Fibroblast of the conjunctiva (primary cell): Measurements from ENCODE around the gene TRAPPC2L.
"Not testable (repeated sequence)": the region's sequence is repeated elsewhere in the genome, so short reads cannot be mapped to it uniquely, and the experiment has no call there.

ENCODE experiments used
- DNase-seq: peaks from one replicate; pipeline ENCODE4 v3.0.0-alpha.2; 2010; ENCODE audit warnings: low read depth

Gene TRAPPC2L

DNA sequence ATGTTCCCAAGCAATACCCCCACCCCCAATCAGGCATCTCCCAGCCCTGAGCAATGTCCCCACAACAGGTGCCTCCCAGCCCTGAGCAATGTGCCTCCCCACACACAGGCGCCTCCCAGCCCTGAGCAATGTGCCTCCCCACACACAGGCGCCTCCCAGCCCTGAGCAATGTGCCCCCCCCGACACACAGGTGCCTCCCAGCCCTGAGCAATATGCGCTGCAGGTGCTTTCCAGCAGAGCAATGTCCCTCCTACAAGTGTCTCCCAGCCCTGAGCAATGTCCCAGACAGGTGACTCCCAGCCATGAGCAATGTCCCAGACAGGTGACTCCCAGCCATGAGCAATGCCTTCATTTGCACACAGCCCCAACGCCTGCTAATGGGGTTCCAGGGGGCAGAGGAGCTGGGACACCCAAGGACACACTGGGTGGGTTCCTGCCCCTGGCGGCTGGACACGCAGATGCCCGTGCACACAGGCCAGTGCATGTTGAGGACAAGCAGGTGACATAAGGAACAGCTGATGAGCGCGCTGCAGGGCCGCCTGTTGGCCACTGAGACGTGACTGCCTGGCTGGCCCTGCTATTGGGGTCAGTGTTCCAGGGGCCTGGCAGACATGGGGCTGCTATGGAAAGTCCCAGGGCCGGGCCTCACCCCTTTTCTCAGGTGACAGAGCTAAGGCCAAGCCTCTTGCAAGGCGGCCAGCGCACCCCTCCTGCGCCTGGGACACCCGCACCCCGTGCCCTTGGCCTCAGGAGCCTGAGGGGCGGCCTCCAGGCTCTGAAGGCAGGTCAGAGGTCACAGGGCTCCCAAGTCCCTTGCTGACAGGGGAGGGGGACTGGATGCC, 36.4 kb downstream of the TRAPPC2L start:
- no peak for DNase-seq

DNA sequence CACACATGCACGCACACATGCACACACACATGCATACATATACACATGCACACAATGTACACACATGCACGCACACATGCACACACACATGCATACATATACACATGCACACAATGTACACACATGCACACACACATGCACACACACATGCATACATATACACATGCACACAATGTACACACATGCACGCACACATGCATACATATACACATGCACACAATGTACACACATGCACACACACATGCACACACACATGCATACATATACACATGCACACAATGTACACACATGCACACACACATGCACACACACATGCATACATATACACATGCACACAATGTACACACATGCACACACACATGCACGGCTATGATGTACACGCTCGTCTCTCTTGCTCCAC, 37.3 kb downstream of the TRAPPC2L start:
- not testable (repeated sequence) for DNase-seq

DNA sequence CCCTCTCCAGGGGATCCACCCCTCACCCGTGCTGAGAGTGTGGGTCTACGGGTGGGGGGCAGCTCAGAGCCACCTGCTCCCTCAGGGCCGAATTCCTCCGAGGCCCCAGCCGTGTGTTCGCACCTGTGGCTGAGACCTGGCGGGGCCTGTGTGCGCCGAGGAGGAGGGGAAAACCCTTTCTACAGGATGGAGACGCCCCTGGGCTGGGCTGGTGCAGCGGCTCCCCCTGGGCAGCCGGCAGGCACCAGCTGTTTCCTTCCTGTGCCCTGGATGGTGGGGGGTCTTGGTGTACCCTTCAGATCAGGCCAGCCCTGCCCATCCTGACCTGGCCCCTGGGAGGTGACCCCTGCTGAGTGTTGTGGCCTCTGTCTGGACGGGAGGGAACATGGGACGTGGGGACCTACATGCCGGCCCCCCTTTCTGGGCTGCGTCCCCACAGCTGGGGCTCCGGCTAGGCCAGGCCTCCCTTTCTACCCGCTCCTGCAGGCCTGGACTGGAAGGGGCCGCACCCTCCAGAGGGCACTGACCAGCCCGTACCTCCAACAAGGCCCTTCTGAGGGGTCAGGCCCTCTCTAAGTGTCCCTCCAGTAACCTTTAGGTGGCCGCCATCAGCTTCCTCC, 37.9 kb downstream of the TRAPPC2L start:
- no peak for DNase-seq

DNA sequence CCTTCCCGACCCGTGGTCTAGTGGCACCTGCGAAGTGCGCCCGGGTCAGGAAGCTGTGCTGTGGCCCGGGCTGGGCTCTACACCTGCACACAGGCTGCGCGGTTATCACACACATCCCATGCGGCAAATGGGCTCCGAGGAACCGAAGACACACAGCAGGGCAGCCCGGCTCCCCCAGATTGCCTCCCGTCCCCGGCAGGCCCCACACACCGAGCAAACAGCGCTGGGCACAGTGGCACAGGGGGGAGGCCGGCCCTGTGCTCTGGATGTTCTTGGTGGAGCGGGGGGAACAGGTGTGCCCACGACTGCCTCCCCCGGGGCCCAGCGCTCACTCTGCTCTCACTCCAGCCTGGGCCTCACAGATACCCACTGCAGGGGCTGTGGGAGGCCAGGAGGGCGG, 38.4 kb downstream of the TRAPPC2L start:
- no peak for DNase-seq

DNA sequence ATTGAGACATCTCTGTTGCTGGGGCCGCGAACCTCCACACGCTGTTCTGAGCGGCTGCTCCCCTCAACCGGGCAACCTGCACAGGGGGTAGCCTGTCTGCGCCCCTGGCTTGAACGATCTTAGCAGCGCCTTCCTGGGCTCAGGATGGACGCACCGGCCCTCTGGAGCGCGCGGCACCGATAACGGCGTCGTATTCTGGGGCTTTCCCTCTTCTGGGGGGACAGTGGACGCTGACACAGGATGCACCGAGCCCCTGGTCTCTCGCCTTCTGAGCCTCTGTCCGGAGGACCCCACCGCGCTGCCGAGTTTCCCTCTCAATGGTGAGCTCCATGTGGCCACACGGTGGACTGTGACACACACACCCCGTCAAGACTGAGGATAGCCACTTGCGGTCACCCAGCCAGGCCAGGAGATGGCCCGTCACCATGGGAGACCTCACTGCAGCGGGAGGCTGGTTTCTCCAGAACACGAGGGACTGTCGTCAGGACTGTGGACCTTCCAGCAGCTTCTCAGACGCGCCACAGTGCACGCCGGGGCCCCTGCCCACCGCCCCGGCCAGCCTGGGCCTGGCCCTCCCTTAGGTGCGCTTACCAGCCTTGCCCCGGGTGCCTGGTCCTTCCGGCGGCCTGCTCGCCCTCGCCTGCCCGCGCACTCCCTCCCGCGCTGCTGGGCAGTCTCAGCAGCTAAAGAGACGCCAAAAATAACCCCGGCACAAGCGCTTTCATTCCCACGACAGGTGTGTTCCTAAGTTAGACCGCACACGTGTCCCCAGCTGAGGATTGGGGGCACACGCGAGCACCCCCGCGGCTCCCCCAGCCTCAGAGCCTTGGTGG, 39.5 kb downstream of the TRAPPC2L start:
- no peak for DNase-seq

DNA sequence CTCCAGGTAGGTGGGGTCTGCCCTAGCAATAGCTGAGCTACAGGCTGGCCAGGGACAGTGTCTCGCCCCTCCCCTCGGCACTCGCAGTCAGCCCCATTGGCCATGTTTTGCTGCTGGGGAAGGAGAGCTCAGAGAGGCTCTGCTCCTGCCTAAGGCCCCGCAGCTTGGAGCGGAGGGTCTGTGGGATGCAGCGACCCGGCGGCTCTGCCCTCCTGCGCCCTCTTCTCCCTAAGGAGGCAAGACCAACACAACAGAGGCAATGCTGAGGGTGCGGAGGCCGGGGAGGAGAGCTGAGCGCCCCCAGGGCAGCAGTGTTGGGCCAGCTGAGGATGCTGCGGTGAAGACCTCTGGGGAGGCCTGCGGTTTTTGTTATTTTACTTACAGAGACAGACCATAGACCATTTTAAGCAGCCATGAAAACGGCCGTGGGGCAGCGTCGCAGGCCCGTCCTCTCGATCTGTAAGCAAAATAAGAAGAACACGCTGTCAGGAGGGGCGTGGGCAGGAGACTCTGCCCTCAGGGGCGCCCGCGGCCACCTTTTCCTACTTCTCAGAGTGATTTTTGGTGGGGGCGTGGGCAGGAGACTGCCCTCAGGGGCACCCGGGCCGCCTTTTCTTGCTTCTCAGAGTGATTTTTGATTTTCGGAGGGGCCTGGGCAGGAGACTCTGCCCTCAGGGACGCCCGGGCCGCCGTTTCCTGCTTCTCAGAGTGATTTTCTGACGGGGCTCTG, 40.9 kb downstream of the TRAPPC2L start:
- no peak for DNase-seq

DNA sequence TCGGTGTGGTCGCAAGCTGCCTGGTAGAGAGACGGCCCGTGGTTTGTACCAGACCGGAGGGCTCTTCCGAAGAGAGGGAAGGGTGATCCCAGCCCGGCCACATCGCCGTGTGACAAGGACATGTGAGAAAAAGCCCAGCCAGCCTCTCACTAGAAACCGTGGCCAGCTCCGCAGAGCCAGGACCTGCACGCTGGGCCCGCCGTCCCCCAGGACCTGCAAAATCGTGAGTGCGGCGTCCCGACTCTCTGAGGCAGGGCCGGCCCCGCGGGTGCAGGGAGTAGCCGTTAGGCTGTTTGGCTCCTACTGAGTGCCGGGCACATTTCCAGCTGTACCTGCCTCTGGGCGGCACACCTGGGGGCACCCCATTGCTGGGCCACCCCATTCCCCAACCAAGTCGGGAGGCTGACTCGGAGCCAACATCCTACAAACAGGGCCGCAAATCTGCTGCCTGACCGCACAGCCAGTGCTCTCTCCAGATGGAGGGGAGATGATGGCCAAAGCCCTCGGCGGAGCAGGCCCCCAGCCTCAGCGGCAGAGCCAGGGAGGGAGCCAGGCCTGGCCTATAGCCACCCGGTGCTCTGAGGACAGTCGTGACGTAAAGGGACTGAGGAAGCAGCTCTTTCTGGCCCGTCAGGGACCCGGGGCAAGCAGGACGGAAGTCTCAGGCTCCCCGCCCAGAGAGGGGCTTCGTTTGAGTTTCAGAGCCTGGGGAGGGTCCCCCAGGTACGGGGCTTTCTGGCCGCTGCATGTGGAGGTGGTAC, 43.2 kb downstream of the TRAPPC2L start:
- no peak for DNase-seq

DNA sequence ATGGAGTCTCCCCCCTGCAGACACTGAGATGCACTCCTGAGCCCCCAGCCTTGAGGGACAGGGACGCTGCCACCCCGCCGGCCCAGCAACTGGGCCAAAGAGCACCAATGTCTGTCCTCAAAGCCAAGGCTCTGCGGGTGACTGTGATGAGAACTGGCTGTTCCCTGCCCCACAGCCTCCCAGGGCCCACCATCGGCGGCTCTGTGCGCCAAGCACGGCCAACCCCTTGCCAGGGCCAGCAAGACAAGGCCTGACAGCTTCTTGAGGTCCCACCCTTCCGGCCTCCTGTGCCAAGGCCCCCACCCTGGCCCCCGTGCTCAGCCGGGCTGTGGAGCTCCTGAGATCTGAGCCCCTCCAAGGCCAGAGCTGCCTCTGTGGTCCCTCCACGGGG, 43.7 kb downstream of the TRAPPC2L start:
- DNase-seq: no peak

DNA sequence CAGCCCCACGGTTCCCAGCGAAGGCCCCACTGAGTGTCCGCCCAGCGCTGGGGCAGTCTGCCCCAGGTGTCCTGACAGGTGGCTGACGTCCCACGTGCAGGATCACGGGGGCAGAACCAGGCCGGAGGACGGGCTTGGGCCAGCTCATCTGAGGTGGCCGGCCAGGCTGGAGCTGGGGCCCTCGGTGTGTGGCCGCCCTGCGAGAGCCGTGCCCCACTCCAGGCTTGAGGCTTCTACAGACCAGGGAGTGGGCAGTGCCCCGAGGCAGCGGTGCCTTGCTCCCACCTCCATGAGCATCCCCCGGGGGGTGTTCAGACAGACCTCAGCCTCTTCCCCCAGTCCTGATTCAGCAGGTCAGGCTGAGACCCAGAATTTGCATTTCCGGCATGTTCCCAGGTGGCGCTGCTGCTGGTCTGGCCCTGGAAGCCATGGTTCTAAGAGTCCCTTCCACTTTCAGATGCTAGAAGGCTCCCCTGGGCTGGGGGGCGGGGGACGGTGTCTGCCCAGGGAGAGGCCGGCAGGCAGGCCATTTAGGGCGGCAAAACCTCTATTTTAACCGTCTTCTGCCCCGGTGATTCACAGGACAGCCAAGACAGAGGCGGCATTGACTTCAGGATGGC, 44.9 kb downstream of the TRAPPC2L start:
- no peak for DNase-seq

DNA sequence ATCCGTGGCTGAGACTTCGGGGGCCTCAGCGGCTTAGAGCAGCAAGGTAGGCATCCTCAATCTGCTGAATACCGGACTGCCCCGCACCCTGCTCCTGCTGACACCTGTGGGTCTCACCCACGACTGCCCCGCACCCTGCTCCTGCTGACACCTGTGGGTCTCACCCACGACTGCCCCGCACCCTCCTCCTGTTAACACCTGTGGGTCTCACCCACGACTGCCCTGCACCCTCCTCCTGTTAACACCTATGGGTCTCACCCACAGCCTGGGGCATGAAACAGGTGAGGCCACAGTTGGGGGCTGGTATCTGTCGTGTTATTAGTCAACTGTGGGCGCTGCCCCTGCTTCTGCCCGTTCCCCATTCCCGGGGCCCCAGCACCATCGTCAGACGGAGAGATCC, 45.8 kb downstream of the TRAPPC2L start:
- no peak for DNase-seq

DNA sequence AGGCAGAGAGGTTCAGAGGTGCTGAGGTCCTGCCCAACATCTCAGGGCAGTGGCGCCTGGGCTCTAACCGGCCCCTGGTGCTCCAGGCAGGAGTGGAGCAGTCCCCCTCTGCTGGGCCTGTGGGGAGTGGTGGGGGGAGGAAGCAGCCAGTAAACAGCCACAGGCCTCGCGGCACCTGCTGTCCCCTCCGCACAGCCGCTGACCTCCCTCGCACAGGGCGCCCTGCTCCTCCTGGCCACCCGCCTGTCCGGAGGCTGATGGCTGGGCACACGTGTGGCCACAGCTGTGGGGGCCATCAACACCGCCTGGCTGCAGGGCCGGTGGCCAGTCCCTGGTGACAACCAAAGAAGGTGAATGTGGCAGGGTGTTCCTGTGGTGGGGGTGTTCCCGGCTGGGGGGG, 46.3 kb downstream of the TRAPPC2L start:
- DNase-seq: no peak

DNA sequence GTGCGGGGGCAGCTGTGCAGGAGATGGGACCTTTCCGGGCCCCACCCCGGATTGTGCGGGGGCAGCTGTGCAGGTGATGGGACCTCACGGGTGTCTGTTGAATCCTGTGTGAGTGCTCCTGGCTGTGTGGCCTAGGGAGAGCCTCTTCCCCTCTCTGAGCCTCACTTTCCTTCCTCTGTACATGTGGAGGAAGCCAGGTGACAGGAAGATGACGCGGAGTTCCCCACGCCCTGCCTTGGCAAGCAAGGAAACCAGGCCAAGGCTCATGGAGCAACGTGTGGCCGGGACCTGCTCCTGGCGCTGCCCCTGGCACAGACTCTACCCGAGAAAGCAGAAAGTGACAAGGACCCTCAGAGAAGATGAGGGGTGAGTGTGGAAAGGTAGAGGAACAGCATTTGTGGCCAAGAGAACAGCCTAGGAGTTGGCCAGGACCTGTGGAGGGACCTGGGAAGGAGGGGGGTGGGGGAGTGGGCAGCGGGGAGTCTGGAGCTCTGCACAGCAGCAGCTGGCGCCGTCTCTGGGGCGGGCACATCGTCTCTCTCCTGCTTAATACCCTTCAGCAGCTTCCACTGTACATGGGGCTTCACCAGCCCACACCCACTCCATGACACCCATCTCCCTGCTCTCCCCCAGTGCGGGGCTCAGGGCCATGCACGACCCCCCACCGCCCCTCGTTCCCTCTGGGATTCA, 47.9 kb downstream of the TRAPPC2L start:
- DNase-seq: no peak

DNA sequence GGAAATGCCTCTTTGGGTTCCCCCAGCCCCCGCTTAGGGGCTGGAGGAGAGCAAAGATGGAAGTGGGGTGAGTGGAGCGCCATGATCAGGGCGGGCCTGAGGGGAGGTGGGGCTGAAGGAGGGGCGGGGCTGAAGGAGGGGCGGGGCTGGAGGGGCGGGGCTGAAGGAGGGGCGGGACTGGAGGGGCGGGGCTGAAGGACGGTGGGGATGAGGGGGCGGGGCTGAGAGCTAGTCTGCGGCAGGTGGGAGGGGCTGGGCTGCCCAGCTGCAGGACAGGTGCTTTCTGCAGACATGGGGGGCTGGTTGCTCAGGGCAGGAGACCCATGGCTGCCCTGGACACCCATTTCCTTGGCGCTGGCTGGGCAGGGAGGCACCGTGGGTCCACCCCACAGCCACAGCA, 48.6 kb downstream of the TRAPPC2L start:
- no peak for DNase-seq

DNA sequence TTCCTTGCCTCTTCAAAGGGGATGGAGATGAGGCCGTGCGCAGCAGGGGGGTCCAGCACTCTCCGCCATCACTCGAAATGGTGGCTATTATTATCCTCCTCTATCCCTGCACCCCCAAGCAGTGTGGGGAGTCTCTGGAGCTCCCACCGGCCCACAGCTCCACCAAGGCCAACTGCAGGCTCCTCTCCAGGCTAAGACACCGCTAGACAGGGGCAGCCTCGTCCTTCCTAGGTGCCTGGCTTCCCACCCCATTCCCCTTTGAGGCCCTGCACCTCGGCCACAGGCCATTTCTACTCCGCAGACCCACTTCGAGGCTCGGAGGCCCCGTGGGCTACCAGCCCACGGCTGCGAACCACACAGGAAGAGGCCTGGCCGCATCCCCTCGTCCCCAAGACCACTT, 49.1 kb downstream of the TRAPPC2L start:
- no peak for DNase-seq

DNA sequence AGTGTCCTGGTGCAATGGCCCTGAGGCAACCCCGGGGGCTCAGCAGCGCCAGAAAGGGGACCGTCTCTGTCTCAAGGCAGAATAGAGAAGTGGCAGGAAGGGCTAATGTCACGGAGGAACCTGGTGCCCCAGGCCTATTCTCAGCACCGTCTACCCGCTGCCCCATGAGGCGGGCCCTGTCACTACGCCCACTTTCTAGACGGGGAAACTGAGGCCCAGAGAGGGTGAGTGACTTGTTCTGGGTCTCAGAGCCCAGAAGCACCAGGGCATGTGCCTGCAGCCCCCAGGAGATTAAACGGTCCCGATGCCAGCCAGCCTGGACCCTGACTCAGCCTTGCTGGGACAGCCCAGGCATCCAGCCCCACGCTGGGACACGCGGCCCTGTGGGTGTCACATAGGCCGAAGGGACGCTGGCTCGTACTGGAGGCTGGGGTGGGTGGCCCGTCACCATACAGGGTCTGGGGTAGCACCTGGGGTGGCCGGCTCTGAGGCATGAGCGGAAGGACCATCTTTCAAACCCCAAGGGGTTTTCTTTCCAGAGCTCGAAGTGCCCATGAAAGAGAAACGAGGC, 49.7 kb downstream of the TRAPPC2L start:
- no peak for DNase-seq

DNA sequence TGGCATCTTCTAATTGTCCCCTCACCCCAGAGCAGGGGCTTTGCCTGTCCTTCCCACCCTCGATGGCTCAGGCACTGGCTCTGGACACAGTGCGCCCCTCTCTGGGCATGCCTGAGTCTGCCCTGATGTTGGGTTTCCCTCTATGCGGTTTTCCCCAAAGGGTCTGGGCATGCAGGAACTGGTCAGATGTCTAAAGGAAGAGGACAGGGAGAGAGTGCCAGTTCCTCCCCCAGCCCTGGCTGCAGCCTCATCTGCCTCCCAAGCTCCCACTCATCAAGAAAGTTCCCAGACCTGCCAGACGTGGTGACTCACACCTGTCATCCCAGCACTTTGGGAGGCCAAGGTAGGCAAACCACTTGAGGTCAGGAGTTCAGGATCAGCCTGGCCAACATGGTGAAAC, 50.8 kb downstream of the TRAPPC2L start:
- no peak for DNase-seq

DNA sequence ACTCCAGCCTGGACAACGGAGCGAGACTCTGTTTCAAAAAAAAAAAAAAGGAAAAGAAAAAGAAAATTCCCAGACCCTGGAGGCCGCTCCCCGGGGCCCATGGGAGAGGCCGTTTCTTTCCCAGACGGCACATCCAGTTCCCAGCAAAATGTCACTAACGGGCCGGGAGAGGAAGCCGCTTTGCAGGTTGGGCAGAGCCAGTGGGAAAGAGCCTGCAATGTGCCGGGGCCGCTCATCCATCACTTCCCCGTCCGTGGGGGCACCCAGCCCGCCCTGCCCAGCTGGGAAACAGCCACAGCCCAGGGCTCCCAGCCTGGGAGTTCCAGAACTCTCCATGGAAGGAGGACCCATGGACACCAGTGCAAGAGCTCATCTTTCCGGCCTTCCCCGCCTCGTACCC, 51.4 kb downstream of the TRAPPC2L start:
- no peak for DNase-seq

DNA sequence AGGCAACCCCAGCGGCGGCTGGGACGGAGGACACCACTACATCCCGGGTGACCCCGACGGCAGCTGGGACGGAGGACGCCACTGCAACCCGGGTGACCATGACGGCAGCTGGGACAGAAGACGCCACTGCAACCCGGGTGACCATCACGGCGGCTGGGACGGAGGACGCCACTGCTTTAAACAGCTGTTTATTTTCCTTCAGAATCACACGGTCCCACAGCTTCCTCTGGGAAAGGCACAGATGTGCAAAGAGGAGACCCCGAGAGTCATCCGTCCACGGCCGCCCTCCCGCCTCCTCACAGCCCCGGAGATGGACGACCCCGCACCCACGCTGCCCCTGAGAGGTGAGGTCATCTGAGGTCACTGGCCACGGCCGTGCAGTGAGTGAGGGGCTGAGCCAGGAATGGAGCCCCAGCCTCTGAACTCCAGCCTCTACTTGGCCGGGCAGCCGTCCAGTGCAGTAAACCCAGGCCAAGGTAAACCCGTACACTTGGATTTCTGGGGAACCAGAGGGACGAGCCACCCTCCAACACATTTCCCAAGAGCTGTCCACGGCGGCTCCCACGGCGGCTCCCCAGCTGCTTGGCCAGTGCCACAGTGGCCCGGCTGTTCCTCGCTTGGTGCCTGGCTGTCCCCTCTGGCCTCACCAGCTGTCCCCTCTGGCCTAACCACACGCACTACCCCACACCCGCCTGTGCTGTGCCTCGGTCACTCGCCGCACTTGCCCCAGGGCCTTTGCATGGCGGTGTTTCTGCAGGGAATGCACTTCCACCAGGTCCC, 52.7 kb downstream of the TRAPPC2L start:
- DNase-seq: no peak
